ENCODE measurements around the gene EEPD1.

Gene EEPD1

GRCh38 chr7:36192053-36192824 lies 39.2 kb downstream of the EEPD1 start:
- no peak for DNase-seq

GRCh38 chr7:36192877-36193276 lies 39.8 kb downstream of the EEPD1 start:
- no peak for DNase-seq

GRCh38 chr7:36198854-36199266 lies 45.8 kb downstream of the EEPD1 start:
- DNase-seq = no peak

- DNase-seq = no peak
Observed at GRCh38 chr7:36199329-36199728, 46.3 kb downstream of the EEPD1 start.

- DNase-seq = no peak
Observed at GRCh38 chr7:36201122-36201723, 48.2 kb downstream of the EEPD1 start.

- DNase-seq = no peak
Observed at GRCh38 chr7:36202398-36202797, 49.3 kb downstream of the EEPD1 start.

- DNase-seq = no peak
Observed at GRCh38 chr7:36203071-36203790, 50.2 kb downstream of the EEPD1 start.

- DNase-seq = no peak
Observed at GRCh38 chr7:36204044-36204663, 51.1 kb downstream of the EEPD1 start.

GRCh38 chr7:36204929-36205635 lies 52.0 kb downstream of the EEPD1 start:
- no peak for DNase-seq

GRCh38 chr7:36205803-36206202 lies 52.7 kb downstream of the EEPD1 start:
- no peak for DNase-seq

- no peak for DNase-seq
Observed at GRCh38 chr7:36207451-36208291, 54.6 kb downstream of the EEPD1 start.

- no peak for DNase-seq
Observed at GRCh38 chr7:36208426-36208825, 55.4 kb downstream of the EEPD1 start.

- DNase-seq = no peak
Observed at GRCh38 chr7:36208997-36209813, 56.2 kb downstream of the EEPD1 start.

GRCh38 chr7:36209814-36210183 lies 56.7 kb downstream of the EEPD1 start:
- DNase-seq = no peak

GRCh38 chr7:36210291-36210922 lies 57.4 kb downstream of the EEPD1 start:
- DNase-seq = no peak

- DNase-seq = no peak
Observed at GRCh38 chr7:36214608-36215456, 61.8 kb downstream of the EEPD1 start.

GRCh38 chr7:36215457-36215765 lies 62.4 kb downstream of the EEPD1 start:
- no peak for DNase-seq

GRCh38 chr7:36216063-36216684 lies 63.1 kb downstream of the EEPD1 start:
- DNase-seq = no peak
